ENCODE measurements around the gene ETNK2.

ETNK2 gene

GRCh38 chr1:204128464-204128963, 23.3 kb downstream of the ETNK2 start:
- Mint-ChIP-seq H3K4me3 (no peak overlapping the region), H3K36me3 (no peaks in the 10 kb centered on the region), H3K9me3 (ENCODE audit: low read depth) (no peaks in the 10 kb centered on the region), H3K4me1 (ENCODE audit: low read depth) (peaks cover 4% of the 10 kb centered on the region), H3K27ac (no peak overlapping the region), H3K27me3 (no peaks in the 10 kb centered on the region)

- Mint-ChIP-seq H3K27ac (no peak overlapping the region), H3K4me3 (no peak overlapping the region), H3K9me3 (ENCODE audit: low read depth) (no peaks in the 10 kb centered on the region), H3K36me3 (no peaks in the 10 kb centered on the region), H3K4me1 (ENCODE audit: low read depth) (peaks cover 4% of the 10 kb centered on the region), H3K27me3 (no peaks in the 10 kb centered on the region)
Measured at GRCh38 chr1:204127597-204128242, 24.1 kb downstream of the ETNK2 start.

GRCh38 chr1:204126956-204127355, 24.9 kb downstream of the ETNK2 start:
- Mint-ChIP-seq H3K9me3 (ENCODE audit: low read depth) (no peaks in the 10 kb centered on the region), H3K27ac (no peak overlapping the region), H3K4me1 (ENCODE audit: low read depth) (peaks cover 4% of the 10 kb centered on the region), H3K27me3 (no peaks in the 10 kb centered on the region), H3K4me3 (no peak overlapping the region), H3K36me3 (no peaks in the 10 kb centered on the region)

GRCh38 chr1:204126386-204126785, 25.5 kb downstream of the ETNK2 start:
- H3K4me1 Mint-ChIP-seq (ENCODE audit: low read depth) = peaks cover 4% of the 10 kb centered on the region
- H3K27ac Mint-ChIP-seq = no peak overlapping the region
- no peak overlapping the region for H3K4me3 Mint-ChIP-seq
- H3K27me3 Mint-ChIP-seq = no peaks in the 10 kb centered on the region
- no peaks in the 10 kb centered on the region for H3K9me3 Mint-ChIP-seq (ENCODE audit: low read depth)
- H3K36me3 Mint-ChIP-seq = no peaks in the 10 kb centered on the region

GRCh38 chr1:204125759-204126351, 26.0 kb downstream of the ETNK2 start:
- Mint-ChIP-seq H3K27ac (no peak overlapping the region), H3K4me3 (no peak overlapping the region), H3K27me3 (no peaks in the 10 kb centered on the region), H3K4me1 (ENCODE audit: low read depth) (peaks cover 4% of the 10 kb centered on the region), H3K36me3 (no peaks in the 10 kb centered on the region), H3K9me3 (ENCODE audit: low read depth) (no peaks in the 10 kb centered on the region)

- Mint-ChIP-seq H3K9me3 (ENCODE audit: low read depth) (no peaks in the 10 kb centered on the region), H3K36me3 (no peaks in the 10 kb centered on the region), H3K27ac (no peak overlapping the region), H3K4me1 (ENCODE audit: low read depth) (peaks cover 4% of the 10 kb centered on the region), H3K27me3 (no peaks in the 10 kb centered on the region), H3K4me3 (no peak overlapping the region)
Measured at GRCh38 chr1:204124639-204125038, 27.2 kb downstream of the ETNK2 start.

- Mint-ChIP-seq H3K36me3 (no peaks in the 10 kb centered on the region), H3K9me3 (ENCODE audit: low read depth) (no peaks in the 10 kb centered on the region), H3K4me3 (no peak overlapping the region), H3K4me1 (ENCODE audit: low read depth) (no peaks in the 10 kb centered on the region), H3K27ac (no peak overlapping the region), H3K27me3 (no peaks in the 10 kb centered on the region)
Measured at GRCh38 chr1:204123376-204123775, 28.5 kb downstream of the ETNK2 start.

GRCh38 chr1:204121840-204122555, 29.8 kb downstream of the ETNK2 start:
- Mint-ChIP-seq H3K4me1 (ENCODE audit: low read depth) (no peaks in the 10 kb centered on the region), H3K4me3 (no peak overlapping the region), H3K27me3 (no peaks in the 10 kb centered on the region), H3K27ac (no peak overlapping the region), H3K36me3 (no peaks in the 10 kb centered on the region), H3K9me3 (ENCODE audit: low read depth) (no peaks in the 10 kb centered on the region)

- Mint-ChIP-seq H3K27me3 (no peaks in the 10 kb centered on the region), H3K36me3 (no peaks in the 10 kb centered on the region), H3K4me1 (ENCODE audit: low read depth) (no peaks in the 10 kb centered on the region), H3K9me3 (ENCODE audit: low read depth) (no peaks in the 10 kb centered on the region), H3K27ac (no peak overlapping the region), H3K4me3 (no peak overlapping the region)
Measured at GRCh38 chr1:204116539-204116938, 35.3 kb downstream of the ETNK2 start.

GRCh38 chr1:204115116-204115515, 36.7 kb downstream of the ETNK2 start:
- no peak overlapping the region for H3K4me3 Mint-ChIP-seq
- H3K27me3 Mint-ChIP-seq = no peaks in the 10 kb centered on the region
- H3K9me3 Mint-ChIP-seq (ENCODE audit: low read depth) = no peaks in the 10 kb centered on the region
- no peak overlapping the region for H3K27ac Mint-ChIP-seq
- no peaks in the 10 kb centered on the region for H3K36me3 Mint-ChIP-seq
- no peaks in the 10 kb centered on the region for H3K4me1 Mint-ChIP-seq (ENCODE audit: low read depth)

GRCh38 chr1:204114606-204115005, 37.2 kb downstream of the ETNK2 start:
- Mint-ChIP-seq H3K4me3 (no peak overlapping the region), H3K36me3 (no peaks in the 10 kb centered on the region), H3K27me3 (no peaks in the 10 kb centered on the region), H3K9me3 (ENCODE audit: low read depth) (no peaks in the 10 kb centered on the region), H3K27ac (no peak overlapping the region), H3K4me1 (ENCODE audit: low read depth) (no peaks in the 10 kb centered on the region)

- Mint-ChIP-seq H3K36me3 (no peaks in the 10 kb centered on the region), H3K9me3 (ENCODE audit: low read depth) (no peaks in the 10 kb centered on the region), H3K4me3 (no peak overlapping the region), H3K27ac (no peak overlapping the region), H3K4me1 (ENCODE audit: low read depth) (no peaks in the 10 kb centered on the region), H3K27me3 (no peaks in the 10 kb centered on the region)
Measured at GRCh38 chr1:204113896-204114295, 37.9 kb downstream of the ETNK2 start.

GRCh38 chr1:204112876-204113730, 38.7 kb downstream of the ETNK2 start:
- no peaks in the 10 kb centered on the region for H3K4me1 Mint-ChIP-seq (ENCODE audit: low read depth)
- H3K4me3 Mint-ChIP-seq = no peak overlapping the region
- no peaks in the 10 kb centered on the region for H3K27me3 Mint-ChIP-seq
- H3K36me3 Mint-ChIP-seq = no peaks in the 10 kb centered on the region
- H3K9me3 Mint-ChIP-seq (ENCODE audit: low read depth) = no peaks in the 10 kb centered on the region
- no peak overlapping the region for H3K27ac Mint-ChIP-seq

GRCh38 chr1:204110894-204111633, 40.8 kb downstream of the ETNK2 start:
- Mint-ChIP-seq H3K27me3 (no peaks in the 10 kb centered on the region), H3K4me1 (ENCODE audit: low read depth) (peaks cover under 1% of the 10 kb centered on the region), H3K4me3 (no peak overlapping the region), H3K36me3 (no peaks in the 10 kb centered on the region), H3K9me3 (ENCODE audit: low read depth) (no peaks in the 10 kb centered on the region), H3K27ac (no peak overlapping the region)
